GF-D8 (cell line): Measurements from ENCODE around the gene GUK1.

Experiments
- DNase-seq: peaks from one replicate; lab custom pipeline; 2025; lab: John Stamatoyannopoulos, UW

Gene GUK1

DNA sequence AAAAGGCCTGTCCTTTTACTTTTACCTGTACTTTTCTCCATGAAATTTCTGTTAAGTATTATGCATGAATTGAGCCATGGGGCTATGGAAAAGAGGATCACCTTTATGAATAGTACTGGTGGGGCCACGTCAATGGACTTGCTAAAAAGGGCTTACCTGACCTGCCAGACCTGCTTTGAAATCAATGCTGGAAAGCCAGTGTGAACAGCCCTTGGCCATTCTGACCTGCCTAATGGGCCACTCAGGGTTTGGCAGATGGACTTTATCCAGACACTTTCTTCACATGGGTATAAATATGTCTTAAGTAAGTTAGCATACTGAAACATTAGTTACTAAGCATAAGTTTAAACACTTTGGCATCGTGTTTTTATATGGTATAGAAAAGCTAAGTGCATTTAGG lies 8.3 kb upstream of the GUK1 start:
- no peak for DNase-seq

DNA sequence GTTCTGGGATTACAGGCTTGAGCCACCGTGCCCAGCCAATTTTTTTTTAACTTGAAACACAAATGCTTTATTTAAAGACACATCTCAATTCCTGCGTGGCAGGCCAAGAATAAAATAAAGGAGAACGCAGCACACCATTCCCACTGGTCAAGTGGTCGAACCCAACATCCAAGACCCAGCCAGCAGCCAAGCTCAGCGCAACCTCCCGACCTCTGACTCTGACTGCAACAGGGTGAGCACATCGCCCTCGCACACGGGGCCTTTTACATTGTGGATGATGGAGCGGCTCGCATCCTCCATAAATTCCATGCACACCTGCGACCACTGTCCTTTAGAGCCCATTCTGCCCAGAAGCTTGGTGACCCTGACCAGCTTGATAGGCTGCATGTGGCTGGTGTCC lies 5.5 kb upstream of the GUK1 start:
- DNase-seq: no peak

DNA sequence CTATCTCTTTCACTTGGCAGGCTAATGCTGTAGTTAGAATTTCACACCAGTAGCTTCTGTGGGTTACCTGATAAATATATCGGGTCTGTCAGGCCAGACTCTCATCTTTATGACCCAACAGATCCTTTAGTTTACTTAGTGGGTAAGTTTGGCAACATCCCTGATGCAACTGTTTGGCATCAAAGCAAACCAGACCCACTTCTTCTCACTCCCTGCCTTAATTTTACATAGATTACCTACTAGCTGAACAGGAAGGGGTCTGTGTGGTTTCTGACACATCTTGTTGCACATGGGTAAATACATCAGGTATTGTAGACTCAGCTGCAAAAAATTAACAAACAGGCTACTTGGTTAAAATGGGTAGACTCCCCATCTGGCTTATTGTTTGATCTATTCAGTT lies 3.2 kb upstream of the GUK1 start:
- DNase-seq: no peak

DNA sequence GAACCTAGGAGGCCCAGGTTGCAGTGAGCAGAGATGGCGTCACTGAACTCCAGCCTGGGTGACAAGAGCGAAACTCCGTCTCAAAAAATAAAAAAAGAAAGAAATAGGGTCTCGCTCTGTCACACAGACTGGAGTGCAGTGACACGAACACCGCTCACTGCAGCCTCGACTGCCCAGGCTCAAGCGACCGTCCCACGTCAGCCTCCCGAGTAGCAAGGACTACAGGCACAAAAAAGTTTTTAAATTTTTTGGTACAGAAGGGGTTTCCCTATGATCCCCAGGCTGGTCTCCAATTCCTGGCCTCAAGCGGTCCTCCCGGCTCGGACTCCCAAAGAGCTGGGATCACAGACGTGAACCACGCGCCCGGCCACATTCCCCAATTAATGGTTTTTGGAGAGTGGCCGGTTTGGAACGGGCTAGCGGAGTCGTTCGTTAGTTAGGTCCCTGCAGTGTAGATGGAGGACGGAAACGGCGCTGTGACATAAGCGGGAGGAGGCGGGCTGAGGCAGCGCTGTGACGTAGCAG lies 611 bp upstream of the GUK1 start:
- DNase-seq: no peak

DNA sequence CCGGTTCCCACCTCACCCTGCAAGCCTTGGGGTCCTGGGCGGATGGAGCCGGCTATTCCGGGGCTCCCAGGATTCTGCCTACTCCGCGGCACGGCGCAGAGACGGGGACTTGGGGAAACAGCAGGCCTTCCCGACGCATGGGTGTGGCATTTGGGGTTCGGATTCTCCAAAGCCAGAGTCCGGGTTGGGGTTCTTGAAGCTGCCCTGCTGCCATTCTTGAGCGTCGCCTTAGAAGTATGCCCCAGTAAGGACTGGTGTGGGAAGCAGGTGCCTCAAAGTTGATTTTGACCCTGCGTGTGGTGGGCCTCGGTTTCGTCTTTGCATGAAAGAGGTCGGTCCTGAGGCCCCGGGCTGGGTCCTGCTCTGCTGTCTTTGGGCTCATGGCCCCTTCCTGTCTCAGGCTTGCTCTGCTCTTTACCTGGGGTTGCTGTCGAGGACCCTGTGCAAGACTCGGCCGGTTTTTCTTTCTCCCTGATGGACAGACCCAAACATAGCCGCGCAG lies 696 bp downstream of the GUK1 start:
- DNase-seq: no peak

DNA sequence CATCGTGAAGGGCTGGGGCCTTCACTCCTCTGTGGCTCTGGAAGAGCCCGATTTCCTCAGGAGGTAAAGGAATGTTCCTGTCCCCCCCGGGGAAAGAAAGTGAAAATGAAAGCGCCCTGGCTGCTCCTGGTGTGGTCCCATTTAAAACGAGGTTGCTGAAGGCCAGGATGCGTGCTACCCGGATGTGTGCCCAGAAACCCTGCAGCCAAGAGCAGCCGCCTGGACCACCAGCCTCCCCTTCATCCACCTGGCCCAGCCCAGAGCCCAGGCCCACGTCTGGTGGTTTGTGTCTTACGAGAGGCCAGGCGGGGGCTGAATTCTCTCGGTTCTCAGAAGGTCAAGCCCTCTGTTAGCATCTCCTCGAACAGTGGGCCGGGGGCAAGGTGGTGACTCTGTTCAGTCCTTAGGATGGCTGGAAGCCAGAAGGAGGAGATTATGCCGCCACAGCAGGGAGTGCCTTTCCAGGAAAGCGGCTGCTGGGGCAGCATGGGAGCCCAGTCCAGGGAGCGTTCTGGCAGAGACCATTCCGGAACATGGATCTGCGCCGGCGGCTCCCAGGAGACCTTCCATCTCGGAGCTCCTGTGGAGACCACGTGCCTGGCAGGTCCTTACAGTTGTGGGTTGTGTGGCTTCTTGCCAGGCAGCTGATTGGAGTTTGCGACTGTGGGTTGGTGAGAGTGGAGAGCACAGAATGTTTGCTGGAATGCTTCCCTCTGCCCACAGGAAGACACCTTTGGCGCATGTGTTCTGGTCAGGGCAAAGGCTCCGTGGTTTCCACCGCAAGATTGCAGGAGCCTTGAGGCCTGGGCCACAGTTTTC lies 1.4 kb downstream of the GUK1 start:
- peak; percentile 13 for DNase-seq

DNA sequence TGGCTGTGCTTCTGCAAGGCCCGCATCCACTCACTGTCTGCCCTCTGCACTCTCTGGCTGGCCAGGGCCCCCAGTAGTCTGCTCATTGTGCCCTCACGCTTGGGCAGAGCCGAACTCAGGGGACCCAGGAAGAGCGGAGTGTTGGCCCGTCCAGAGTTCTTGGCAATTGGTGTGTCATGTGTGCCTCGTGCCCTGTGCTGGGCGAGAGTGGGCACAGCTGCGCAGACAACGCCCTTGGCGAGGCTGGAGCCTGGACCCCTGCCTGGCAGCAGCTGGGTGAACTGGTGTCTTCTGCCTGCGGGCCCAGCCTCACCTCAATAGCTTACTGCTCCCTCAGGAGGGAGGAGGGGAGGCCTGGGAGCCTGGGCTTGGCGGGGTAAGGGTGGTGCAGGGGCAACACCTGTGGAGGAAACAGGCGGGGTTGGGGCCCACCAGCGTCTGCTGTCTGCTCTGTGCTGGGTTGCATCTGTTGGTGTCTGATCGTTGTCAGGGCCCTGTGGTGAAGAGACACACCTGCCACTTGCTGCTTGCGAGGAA lies 2.1 kb downstream of the GUK1 start:
- DNase-seq: no peak

DNA sequence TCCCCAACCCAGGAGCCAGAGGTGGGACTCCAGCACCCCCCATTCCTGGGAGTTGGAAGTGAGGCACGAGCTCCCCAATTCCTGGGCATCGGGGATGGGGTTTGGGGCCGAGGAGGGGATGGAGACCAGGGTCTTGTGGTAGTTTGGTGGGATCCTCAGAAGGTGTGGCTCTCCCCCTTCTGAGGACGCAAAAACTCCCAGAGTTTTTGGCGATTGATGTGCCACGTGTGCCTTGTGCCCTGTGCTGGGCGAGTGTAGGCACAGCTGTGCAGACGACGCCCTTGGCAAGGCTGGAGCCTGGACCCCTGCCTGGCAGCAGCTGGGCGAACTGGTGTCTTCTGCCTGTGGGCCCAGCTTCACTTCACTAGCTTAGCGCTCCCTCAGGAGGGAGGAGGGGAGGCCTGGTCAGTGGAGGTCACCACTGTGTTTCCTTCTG lies 2.6 kb downstream of the GUK1 start:
- no peak for DNase-seq

DNA sequence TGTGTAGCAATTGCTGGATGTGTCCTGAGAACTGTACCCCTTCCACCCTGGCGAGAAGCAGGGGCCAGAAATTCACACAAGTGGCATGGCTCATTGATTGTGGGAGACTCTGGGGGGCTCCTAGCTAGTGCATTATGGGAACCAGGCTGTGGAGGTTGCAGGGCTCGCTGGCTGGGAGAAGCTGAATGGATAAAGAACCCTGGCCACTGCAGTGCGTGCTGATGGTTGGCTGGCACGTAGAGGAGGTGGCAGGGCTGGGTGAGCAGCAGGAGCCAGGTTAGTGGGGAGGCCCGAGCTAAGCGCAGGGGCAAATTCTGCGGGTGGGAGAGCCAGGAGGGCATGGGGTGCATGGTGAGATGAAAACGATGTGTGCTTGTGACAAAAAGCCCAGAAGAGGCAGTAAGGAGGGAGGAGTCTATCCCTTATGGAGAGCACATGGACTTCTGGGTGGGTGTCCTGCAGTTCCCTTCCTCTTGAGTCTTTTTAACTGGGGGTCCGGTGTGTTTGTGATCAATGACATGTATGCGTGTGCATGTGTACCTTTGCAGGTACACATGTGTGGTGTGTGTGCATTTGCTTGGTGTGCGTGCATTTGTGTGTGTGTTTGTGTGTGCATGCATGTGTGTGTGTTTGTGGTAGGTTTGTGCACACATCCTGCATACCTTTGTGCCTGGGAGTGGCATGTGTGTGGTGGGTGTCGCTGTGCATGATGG lies 3.6 kb downstream of the GUK1 start:
- no peak for DNase-seq

DNA sequence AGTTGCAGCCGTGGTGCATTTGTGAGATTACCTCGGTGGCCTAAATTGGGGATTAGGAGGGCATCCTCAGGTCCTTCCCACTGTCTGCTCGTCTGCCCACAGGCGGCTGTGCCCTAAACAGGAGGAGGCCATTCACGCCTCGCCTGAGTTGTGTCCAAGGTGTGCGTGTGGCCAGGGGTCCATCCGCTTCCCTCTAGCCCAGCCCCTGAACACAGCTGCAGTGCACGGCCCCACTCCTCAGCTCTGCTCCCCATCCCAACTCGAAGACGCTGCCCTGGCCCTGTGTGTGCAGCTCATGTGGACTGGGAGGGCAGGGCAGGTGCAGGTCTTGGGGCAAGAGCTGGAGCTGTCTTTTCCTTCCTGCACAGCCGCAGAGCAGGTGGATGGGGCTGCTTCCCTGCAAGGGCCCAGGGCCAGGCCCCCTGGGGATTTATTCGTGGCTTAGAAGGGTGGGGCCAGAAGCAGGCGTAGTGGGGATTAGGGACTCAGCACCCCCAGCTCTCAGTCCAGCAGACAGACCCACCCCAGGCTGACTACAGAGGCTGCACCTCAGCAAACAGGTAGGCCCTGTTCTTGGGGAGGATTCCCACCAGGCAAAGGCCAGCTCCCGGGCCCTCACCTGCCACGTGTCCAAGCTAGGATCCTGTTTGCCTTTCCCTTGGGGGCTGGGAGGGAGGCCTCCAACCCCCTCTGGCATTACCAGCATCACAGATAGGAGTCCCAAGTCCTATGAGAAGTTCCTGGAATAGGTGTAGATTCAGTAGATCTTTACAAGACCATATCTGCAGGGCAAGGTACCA lies 4.3 kb downstream of the GUK1 start:
- DNase-seq: no peak

DNA sequence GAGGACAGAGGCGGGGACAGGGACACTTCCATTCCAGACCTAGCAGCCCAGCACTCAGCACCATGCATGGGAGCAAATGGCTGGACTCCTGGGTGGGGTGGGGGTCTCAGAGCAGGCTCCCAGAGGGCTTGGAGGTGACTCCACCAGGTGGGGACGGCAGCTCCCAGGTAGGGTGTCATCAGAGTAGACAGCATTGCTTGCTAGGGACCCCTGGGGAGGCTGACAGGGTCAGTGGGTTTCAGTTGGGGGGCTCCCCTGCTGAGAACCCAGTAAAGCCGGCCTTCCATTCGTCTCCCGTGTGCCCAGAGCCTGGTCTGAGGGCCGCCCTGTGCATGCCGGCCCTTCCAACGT lies 4.9 kb downstream of the GUK1 start:
- no peak for DNase-seq

DNA sequence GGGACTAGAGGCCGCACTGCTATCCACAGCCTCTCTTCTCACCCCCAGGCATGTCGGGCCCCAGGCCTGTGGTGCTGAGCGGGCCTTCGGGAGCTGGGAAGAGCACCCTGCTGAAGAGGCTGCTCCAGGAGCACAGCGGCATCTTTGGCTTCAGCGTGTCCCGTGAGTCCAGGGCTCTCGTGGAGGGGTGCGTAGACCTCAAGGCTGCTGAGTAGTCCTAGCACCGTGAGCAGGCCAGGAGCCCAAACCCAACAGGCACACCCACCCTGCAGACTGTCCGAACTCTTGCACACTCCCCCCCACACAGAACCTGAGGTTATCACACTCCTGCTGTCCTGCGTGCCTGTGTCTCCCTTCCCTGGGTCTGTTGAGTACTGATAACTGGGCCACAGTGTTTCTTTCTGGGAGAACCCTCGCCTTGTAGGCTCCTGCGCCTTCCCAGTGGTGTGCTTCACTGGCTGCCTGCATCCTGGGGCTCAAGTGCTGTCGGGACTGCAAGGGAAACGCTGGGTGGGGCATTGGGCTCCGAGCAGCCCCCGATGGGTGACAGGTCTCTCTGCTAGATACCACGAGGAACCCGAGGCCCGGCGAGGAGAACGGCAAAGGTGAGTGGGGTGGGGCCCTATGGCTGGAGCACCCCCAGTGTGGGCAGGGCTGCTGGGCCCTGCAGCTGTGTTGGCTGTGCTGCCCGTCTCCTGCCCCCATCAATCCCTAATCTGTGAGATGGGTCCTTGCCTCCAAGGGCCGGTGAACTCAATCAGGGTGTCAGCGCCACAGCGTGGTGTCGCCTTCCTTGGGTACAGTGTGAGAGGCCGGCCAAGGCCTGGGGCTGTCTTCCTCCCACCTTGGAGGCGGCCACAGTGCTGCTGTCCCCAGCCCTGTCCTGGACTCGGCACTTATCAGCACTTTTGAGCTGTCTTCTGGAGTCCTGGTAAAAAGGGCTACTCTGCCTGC lies 5.7 kb downstream of the GUK1 start:
- DNase-seq: no peak

DNA sequence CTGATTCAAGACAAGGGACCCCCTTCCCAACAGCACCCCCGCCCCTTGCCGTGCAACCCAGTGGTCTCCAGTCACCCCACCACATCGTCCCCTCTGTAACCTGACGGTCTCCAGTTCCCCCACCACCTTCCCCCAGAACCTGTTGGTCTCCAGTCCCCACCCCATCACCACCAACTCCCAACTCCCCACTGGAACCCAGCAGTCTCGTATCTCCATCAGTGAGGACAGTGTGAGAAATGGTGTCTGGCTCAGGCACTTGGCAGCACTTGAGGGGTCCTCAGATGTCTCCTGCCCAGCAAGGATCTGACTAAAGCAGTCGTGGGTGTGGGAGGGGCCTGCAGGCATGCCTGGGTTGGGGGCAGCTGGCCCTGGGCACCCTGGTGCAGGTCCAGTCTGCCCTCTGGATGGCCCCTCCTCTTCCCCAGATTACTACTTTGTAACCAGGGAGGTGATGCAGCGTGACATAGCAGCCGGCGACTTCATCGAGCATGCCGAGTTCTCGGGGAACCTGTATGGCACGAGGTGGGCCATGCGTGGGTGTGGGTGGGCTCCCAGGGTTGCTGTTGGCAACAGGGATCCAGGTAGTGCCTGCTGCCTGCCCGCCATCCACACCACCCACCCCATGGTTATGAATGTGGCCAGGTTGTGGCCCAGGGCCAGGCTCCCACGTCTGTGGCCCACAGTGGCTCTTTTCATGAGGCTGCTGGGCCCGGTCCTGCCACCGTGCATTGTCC lies 6.5 kb downstream of the GUK1 start:
- DNase-seq: no peak

DNA sequence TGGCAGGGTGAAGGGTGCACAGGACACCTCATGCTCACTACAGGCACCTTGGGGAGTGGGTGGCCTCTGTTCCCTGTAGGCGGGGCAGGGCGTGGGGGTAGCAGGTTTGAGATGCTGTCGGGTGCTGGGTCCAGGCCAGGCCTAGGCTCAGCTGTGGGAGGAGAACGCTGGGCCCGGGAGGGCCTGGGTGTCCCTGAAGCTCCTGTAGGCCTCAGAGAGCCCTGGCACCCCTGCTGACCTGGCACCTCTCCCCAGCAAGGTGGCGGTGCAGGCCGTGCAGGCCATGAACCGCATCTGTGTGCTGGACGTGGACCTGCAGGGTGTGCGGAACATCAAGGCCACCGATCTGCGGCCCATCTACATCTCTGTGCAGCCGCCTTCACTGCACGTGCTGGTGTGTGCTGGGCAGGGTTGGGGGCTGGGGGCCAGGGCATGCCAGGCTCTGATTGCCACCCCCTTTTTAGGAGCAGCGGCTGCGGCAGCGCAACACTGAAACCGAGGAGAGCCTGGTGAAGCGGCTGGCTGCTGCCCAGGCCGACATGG lies 7.1 kb downstream of the GUK1 start:
- no peak for DNase-seq

DNA sequence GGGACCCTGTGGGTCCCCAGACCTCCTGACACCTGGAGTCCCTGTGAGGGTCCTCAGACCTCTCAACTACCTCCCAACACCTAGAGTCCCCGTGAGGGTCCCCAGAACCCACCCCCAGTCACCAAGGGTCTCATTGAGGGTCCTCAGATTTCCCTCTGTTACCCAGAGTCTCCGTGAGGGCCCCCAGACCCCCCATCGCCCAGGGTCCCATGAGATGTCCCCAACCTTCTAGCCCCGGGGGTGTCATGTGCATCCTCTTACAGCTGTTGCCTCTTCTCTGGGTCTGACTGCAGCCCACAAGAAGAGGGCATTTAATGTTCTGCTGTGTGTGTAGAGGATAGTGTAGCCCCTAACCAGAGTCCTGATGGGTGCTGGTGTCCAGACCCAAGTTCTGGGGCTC lies 7.7 kb downstream of the GUK1 start:
- DNase-seq: no peak

DNA sequence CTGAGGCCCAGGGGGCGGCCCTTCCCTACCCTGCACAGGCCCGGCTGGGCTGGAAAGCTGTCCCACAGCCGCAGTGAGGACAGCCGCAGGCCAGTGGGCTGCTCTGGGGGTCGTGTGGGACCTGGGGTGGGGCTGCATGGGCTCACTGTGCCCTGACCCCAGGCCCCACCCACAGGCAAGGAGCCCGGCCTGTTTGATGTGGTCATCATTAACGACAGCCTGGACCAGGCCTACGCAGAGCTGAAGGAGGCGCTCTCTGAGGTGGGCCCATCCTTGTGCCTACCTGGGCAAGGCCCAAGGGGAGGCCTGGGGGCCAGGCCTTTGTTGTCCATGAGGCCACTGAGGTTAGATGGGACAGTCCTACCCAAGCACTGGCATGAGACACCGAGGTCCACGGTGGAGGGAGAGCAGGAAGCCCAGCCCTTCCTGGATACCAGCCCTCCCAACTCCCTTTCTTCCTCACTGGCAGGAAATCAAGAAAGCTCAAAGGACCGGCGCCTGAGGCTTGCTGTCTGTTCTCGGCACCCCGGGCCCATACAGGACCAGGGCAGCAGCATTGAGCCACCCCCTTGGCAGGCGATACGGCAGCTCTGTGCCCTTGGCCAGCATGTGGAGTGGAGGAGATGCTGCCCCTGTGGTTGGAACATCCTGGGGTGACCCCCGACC lies 8.2 kb downstream of the GUK1 start:
- DNase-seq: no peak

DNA sequence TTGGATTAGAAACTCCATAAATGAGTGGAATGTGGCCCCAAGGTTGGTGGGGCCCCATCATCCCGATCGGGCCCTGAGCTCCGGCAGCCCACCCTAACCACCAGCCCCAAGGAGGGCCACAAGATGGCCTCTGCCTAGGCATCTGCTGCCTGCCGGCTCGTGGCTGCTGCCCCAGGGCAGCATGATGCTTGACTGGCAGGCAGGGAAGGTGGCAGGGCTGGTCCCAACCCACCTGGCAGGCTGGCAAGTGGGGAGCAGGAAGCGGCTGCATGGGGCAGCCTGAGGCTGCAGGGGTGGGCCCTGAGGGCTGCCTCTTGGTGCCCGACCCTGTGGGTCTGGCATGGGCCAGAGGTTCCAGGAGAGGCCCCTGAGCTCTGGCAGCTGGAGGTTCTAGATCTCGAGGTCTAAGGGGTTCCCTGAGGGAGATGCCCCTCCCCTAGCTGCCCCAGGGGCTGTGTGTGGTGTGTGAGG lies 8.9 kb downstream of the GUK1 start:
- DNase-seq: no peak

DNA sequence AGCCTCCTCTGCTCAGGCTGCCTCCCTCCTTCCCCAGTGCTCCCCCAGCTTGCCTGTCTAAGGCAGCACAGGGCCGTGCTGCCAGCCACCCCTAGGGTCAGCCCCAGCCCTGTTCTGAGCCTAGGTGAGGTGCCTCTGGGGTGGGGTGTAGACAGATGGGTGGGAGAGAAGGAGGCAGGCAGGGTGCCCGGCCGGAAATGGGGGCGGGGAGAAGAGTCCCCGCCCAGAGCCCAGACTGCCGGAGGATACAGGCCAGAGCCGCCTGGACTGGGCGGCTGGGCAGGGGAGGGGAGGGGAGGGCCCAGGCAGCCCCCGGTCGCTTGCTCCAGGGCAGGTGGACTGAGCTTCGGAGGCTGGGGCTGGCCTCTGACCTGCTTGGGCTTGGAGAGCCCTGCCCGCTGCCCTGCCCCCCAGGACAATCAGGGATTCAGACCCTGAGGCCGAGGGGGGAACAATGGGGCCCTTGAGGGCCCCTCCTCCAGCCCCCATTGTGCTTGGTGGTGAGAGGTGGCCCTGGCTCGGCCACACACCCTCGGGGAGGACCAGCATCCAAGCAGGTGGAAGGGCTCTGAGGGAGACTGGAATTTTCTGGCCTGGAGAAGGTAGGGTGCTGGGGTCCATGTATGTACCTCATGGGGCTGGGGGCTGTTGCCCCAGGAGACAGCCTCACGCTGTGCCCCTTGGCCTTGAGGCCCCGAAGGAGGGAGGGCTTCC lies 9.5 kb downstream of the GUK1 start, which contains the start of gene GJC2:
GJC2 (plus strand) TSS at position 525 of the 714 bp plus-strand sequence. CDS start 7,829 bp downstream, outside the sequence.
- no peak for DNase-seq

DNA sequence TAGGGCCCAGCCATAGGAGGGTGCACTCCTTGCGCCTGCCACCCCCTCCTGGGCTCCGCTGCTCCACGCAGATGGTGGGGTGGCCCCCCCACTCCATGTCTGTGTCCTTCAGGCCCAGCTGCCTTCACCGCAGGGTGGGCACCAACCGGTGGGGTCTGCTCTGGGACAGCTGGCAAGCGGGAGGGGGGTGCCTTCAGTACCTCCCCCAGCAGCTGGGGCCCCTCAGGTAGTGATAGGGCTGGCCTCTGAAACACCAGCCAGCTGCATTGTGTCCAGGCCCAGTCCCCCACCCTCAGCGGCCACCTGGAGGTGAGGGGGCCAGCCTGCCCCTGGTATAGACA lies 10.0 kb downstream of the GUK1 start:
- no peak for DNase-seq
